KBM-7 (cell line): ENCODE results near the gene SIAH1.
A peak's percentile ranks its signal among the peaks of the same experiment; 100 is the strongest.
"Not testable (repeated sequence)": the region's sequence is repeated elsewhere in the genome, so short reads cannot be mapped to it uniquely, and the experiment has no call there.

Experiments
- DNase-seq: peaks from one replicate; pipeline ENCODE4 v3.0.0-alpha.2; 2015
- in situ Hi-C: fragments of 300-500 bp; cut with MboI; formaldehyde crosslinking; loops from 2 replicates; pipeline ENCODE4 v1.14.3; 2020; ENCODE audit warnings: low sequenced_read_pairs, low pct_unique_long_range_greater_than_20kb, mixed read lengths

The SIAH1 gene

GRCh38 chr16:48370668-48371392 is 14.4 kb downstream of the SIAH1 start:
- DNase-seq, in situ Hi-C loops: not testable (repeated sequence)

- in situ Hi-C loops, result no loop called here
- DNase-seq, result no peak
Measured at GRCh38 chr16:48370229-48370628, 15.0 kb downstream of the SIAH1 start.

GRCh38 chr16:48369765-48370164 is 15.4 kb downstream of the SIAH1 start:
- DNase-seq, result no peak
- in situ Hi-C loops, result no loop called here

- in situ Hi-C loops, result no loop called here
Measured at GRCh38 chr16:48367441-48368049, 17.7 kb downstream of the SIAH1 start.

DNA sequence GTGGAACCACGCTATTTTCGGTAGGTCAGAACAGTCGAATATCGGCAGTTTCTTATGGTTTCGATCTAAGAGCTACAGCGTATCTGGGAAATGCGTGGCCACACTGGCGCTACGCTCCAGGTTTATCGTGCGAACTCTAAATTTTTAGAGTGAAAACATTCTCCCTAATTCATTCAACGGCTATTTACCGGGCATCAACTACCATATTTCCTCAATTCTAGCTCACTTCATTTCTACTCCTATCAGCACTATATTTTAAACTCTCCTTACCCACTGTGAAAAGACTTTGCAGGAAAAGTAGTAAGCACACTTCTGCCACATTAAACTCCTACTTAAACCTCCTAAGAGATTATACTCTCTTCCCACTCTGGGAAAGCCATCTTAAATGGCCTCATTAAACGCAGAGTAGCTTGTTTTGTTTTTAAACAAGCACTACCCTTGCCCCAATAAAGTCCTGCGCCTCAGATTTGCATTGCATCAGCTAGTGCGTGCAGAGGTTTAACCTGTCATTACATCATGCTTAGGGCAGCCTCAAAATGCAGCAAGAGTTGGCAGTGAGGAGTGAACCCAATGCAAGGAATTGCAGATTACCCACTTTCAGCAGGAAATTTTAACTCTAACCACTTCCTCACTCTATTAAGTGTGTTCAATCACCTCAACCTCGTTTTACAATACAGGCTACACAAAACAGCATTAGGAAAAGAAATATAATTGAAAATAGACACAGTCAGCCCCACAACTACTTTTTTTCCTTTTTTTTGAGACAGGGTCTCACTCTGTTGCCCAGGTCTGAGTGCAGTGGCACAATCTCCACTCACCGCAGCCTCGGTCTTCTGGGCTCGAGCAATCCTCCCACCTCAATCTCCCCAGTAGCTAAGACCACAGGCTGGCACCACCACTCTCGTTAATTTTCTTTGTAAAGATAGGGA is 18.8 kb downstream of the SIAH1 start:
- peak; percentile 77 for DNase-seq
- in situ Hi-C loops, result no loop called here

More at GRCh38 chr16:48367441-48368049, 17.7 kb downstream of the SIAH1 start:
- no peak for DNase-seq

GRCh38 chr16:48365601-48366164 is 19.5 kb downstream of the SIAH1 start:
- peak; percentile 84 for DNase-seq
- in situ Hi-C loops, result no loop called here

- no peak for DNase-seq
- in situ Hi-C loops, result no loop called here
Measured at GRCh38 chr16:48365025-48365600, 20.1 kb downstream of the SIAH1 start.

- in situ Hi-C loops, result no loop called here
- no peak for DNase-seq
Measured at GRCh38 chr16:48361540-48362144, 23.6 kb downstream of the SIAH1 start.

DNA sequence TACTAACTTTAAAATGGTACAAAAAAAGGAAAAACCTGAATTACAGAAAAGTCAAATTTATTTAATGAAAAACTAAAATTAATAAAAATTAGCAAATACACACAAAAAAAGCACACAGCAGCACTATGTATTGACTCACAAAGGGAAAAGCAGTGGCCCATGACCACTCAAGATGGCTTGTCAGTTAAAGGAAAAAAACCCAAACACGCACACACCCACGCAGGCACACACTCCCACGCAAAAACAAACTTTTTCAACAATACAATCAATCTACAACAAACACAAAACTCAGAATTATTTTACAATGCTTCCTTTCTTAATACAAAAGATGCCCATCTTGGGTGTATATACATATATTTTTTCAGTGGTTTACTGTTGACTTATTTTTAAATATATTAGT is 24.2 kb downstream of the SIAH1 start:
- no peak for DNase-seq
- in situ Hi-C loops, result no loop called here

DNA sequence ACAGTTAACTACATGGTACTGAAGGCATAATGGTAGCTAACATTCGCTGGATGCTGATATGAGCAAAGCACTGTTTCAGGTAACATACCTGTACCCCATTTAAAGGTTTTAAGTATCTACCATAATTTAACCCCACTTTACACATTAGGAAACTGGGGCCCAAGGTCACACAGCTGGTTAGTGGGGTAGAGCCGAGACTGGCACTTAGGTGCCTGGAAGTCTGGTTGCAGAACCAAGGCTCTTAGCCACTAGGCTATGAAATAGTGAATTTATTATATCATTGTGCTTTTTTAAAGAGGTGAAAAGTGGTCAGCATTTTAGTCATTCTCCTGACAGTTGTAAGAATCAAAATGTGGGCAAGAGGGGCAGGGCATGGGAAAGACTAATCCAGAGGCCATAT is 25.2 kb downstream of the SIAH1 start:
- in situ Hi-C loops, result no loop called here

GRCh38 chr16:48358419-48358818 is 26.8 kb downstream of the SIAH1 start:
- in situ Hi-C loops, result no loop called here
- DNase-seq, result no peak

More for the DNA sequence above, 25.2 kb downstream of the SIAH1 start:
- DNase-seq, result no peak

GRCh38 chr16:48356633-48357376 is 28.4 kb downstream of the SIAH1 start:
- in situ Hi-C loops, result no loop called here
- no peak for DNase-seq

DNA sequence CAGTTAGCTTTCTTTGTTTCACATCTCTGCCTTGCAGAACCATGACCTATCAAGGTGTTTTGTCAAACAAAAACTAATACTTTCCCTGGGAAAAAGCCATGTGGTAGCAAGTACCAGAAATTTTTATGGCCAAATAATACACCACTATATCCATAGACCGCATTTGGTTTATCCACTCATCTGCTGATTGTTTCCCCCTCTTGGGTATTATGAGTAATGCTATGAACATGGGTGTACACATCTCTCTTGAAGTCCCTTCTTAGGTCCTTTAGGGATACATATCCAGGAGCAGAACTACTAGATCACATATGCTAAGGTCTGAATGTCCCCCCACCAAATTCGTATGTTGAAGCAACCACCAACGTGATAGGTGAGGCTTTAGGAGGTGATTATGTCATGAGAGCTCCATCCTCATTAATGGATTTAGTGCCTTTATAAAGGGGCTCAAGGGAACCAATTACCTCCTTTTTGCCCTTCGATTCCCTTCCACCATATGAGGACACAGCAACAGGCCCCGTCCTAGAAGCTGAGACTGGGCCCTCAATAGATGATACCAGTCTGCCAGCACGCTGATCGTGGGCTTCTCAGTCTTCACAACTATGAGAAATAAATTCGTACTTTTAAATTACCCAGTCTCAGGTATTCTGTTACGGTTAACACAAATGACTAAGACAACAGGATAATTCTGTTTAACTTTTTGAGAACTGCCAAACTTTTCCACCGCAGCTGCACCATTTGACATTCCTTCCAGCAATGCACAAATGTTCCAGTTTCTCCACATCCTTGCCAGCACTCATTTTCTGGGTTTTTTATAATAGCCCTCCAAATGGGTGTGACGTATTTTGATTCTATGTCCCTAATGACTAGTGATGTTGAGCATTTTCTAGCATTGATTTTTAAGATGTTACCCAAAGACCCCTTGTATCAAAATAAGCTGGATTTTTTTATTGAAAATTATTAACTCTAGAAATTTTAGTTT is 30.0 kb downstream of the SIAH1 start:
- DNase-seq, result no peak
- in situ Hi-C loops, result no loop called here

- DNase-seq, in situ Hi-C loops: not testable (repeated sequence)
Measured at GRCh38 chr16:48354385-48354784, 30.8 kb downstream of the SIAH1 start.

GRCh38 chr16:48353565-48354163 is 31.5 kb downstream of the SIAH1 start:
- peak; percentile 88 for DNase-seq
- in situ Hi-C loops, result no loop called here

- in situ Hi-C loops, result no loop called here
- no peak for DNase-seq
Measured at GRCh38 chr16:48352648-48353390, 32.4 kb downstream of the SIAH1 start.
